SK-N-SH (cell line): Measurements from ENCODE around the gene PELI2.

ENCODE experiments used
- CTCF ChIP-seq: fragments of 200-600 bp; sonication (generic); IDR thresholded peaks from 2 replicates; pipeline ENCODE4 v1.6.1; 2017; ENCODE audit warnings: antibody characterized with exemption, mild to moderate bottlenecking, moderate library complexity
- FOSL2 ChIP-seq: IDR thresholded peaks from 2 replicates; pipeline ENCODE4 v1.4.0; 2012; ENCODE audit warnings: low read depth, mild to moderate bottlenecking, moderate library complexity, borderline replicate concordance
- POLR2AphosphoS5 ChIP-seq: IDR thresholded peaks from 2 replicates; pipeline ENCODE4 v1.6.1; 2012; ENCODE audit warnings: low read depth, low read length
- RFX5 ChIP-seq: IDR thresholded peaks from 2 replicates; pipeline ENCODE4 v1.6.1; 2012; ENCODE audit warnings: mild to moderate bottlenecking, improper control_type of control experiment, low read length
- SIN3A ChIP-seq: IDR thresholded peaks from 2 replicates; pipeline ENCODE4 v1.6.1; 2012; ENCODE audit warnings: low read depth, mild to moderate bottlenecking, low read length, moderate library complexity, borderline replicate concordance
- SMC3 ChIP-seq: IDR thresholded peaks from 2 replicates; pipeline ENCODE4 v1.6.1; 2012; ENCODE audit warnings: low read depth, low read length, improper control_type of control experiment
- TAF1 ChIP-seq: IDR thresholded peaks from 2 replicates; pipeline ENCODE4 v1.6.1; 2012; ENCODE audit warnings: low read depth, mild to moderate bottlenecking, low read length, moderate library complexity, borderline replicate concordance
- USF2 ChIP-seq: fragments of 150-350 bp; IDR thresholded peaks from 2 replicates; pipeline ENCODE4 v1.6.1; 2017; ENCODE audit warnings: antibody characterized with exemption, low read length, low read depth, borderline replicate concordance

DNA sequence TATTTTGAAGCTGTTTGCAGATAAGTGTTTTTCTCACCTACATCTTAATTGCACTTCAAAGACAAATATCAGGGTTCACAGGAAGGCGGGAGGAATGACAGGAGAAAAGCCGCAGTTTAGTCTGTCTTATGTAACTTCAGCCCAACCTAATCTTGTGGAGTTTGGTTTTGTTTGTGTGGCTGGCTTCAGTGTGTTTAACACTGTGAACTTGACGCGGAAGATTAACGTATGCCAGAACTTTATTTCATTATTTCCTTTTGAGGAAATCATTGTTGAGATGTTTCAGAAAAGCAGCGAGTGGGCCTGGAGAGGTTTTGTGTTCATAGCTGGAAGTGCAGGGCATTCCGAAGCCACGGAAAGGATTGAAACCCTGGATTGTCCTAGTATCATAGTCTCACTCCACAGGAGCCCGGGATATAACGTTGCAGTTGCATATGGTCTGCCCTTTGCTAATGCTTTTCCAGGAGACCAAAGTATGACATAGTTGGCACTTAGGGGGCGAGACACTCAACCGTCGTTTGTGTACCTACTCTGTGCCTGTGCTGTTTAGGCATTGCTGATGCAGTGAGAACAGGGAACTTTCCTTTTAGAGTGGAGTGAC, 2.0 kb downstream of the PELI2 start:
- TF ChIP-seq CTCF, result no peak; the same call in 1 of the 2 replicates
- TF ChIP-seq POLR2AphosphoS5, result no peak
- TF ChIP-seq TAF1, result no peak
- TF ChIP-seq USF2, result no peak
- no peak for TF ChIP-seq RFX5
- no peak for TF ChIP-seq SMC3
- no peak for TF ChIP-seq FOSL2
- no peak for TF ChIP-seq SIN3A
